H9 (cell line): ENCODE data around the gene PRSS38. TPM values are rescaled to one million over a fixed set of nuclear protein-coding genes. Genes with fewer than 3 reads are reported as not detected.
A peak's percentile ranks its signal among the peaks of the same experiment; 100 is the strongest.

Source experiments
- DNase-seq: peaks from one replicate; pipeline ENCODE4 v3.0.0-alpha.2; 2017
- H2AFZ ChIP-seq: one replicate; pipeline ENCODE4 v1.6.1; 2013; ENCODE audit warnings: mild to moderate bottlenecking, low read length, control low read depth, moderate library complexity
- H2AK5ac ChIP-seq: 2 replicates; pipeline ENCODE4 v1.6.1; 2013; ENCODE audit warnings: low read length, control low read depth, mixed read lengths; ENCODE audit not compliant: insufficient read length
- H2BK120ac ChIP-seq: one replicate; pipeline ENCODE4 v1.6.1; 2013; ENCODE audit warnings: low read depth, mild to moderate bottlenecking, low read length, control low read depth, inconsistent platforms; ENCODE audit not compliant: poor library complexity, severe bottlenecking
- H2BK12ac ChIP-seq: 2 replicates; pipeline ENCODE4 v1.6.1; 2013; ENCODE audit warnings: low read length, control low read depth, mixed read lengths, low read depth; ENCODE audit not compliant: insufficient read length
- H2BK15ac ChIP-seq: 2 replicates; pipeline ENCODE4 v1.6.1; 2013; ENCODE audit warnings: low read depth, low read length, control low read depth
- H2BK20ac ChIP-seq: one replicate; pipeline ENCODE4 v1.6.1; 2013; ENCODE audit warnings: low read depth, mild to moderate bottlenecking, low read length, control low read depth, inconsistent platforms; ENCODE audit not compliant: poor library complexity, severe bottlenecking
- H2BK5ac ChIP-seq: 2 replicates; pipeline ENCODE4 v1.6.1; 2013; ENCODE audit warnings: low read length, control low read depth, mixed read lengths; ENCODE audit not compliant: insufficient read length
- H3K14ac ChIP-seq: 2 replicates; pipeline ENCODE4 v1.6.1; 2013; ENCODE audit warnings: low read length, control low read depth; ENCODE audit not compliant: insufficient read depth
- H3K18ac ChIP-seq: 2 replicates; pipeline ENCODE4 v1.6.1; 2013; ENCODE audit warnings: low read depth, mild to moderate bottlenecking, mixed read lengths, low read length, control low read depth; ENCODE audit not compliant: insufficient read length
- H3K23ac ChIP-seq: 2 replicates; pipeline ENCODE4 v1.6.1; 2013; ENCODE audit warnings: low read length, control low read depth, mixed read lengths, low read depth; ENCODE audit not compliant: insufficient read length
- H3K23me2 ChIP-seq: 2 replicates; pipeline ENCODE4 v1.6.1; 2013; ENCODE audit warnings: low read depth, mild to moderate bottlenecking, mixed read lengths, low read length, control low read depth; ENCODE audit not compliant: insufficient read length, poor library complexity, severe bottlenecking
- H3K27ac ChIP-seq: 2 replicates; pipeline ENCODE4 v1.5.1; 2013; ENCODE audit warnings: low read length, control low read depth, mixed read lengths, low read depth; ENCODE audit not compliant: insufficient read length
- H3K27me3 ChIP-seq: 2 replicates; pipeline ENCODE4 v1.6.1; 2013; ENCODE audit warnings: low read length, control low read depth, inconsistent platforms; ENCODE audit not compliant: insufficient read depth
- H3K4ac ChIP-seq: 2 replicates; pipeline ENCODE4 v1.6.1; 2013; ENCODE audit warnings: low read depth, mild to moderate bottlenecking, control low read depth, inconsistent platforms, low read length, moderate library complexity
- H3K4me1 ChIP-seq: 2 replicates; pipeline ENCODE4 v1.6.1; 2013; ENCODE audit warnings: low read length, control low read depth, inconsistent platforms; ENCODE audit not compliant: insufficient read depth
- H3K4me2 ChIP-seq: 2 replicates; pipeline ENCODE4 v1.6.1; 2013; ENCODE audit warnings: low read length, control low read depth, mixed read lengths; ENCODE audit not compliant: insufficient read length, insufficient read depth
- H3K56ac ChIP-seq: 2 replicates; pipeline ENCODE4 v1.6.1; 2013; ENCODE audit warnings: low read depth, mild to moderate bottlenecking, mixed read lengths, low read length, control low read depth; ENCODE audit not compliant: insufficient read length
- H3K79me1 ChIP-seq: 2 replicates; pipeline ENCODE4 v1.6.1; 2013; ENCODE audit warnings: low read depth, mild to moderate bottlenecking, moderate library complexity, low read length, control low read depth, inconsistent platforms; ENCODE audit not compliant: insufficient read depth, poor library complexity, severe bottlenecking
- H3K79me2 ChIP-seq: 2 replicates; pipeline ENCODE4 v1.6.1; 2013; ENCODE audit warnings: low read length, control low read depth, inconsistent platforms; ENCODE audit not compliant: insufficient read depth
- H3K9ac ChIP-seq: 2 replicates; pipeline ENCODE4 v1.6.1; 2013; ENCODE audit warnings: low read length, control low read depth, mixed read lengths; ENCODE audit not compliant: insufficient read length; ENCODE audit errors: extremely low read depth
- H3K9me3 ChIP-seq: one replicate; pipeline ENCODE4 v1.6.1; 2013; ENCODE audit warnings: low read depth, low read length, inconsistent platforms; ENCODE audit not compliant: control insufficient read depth
- H3T11ph ChIP-seq: one replicate; pipeline ENCODE4 v1.6.1; 2013; ENCODE audit warnings: mild to moderate bottlenecking, low read length, control low read depth, inconsistent platforms
- H4K20me1 ChIP-seq: one replicate; pipeline ENCODE4 v1.6.1; 2013; ENCODE audit not compliant: control insufficient read depth, insufficient read length, insufficient read depth
- H4K5ac ChIP-seq: 2 replicates; pipeline ENCODE4 v1.6.1; 2013; ENCODE audit warnings: low read depth, mild to moderate bottlenecking, mixed read lengths, low read length, control low read depth; ENCODE audit not compliant: insufficient read length
- H4K8ac ChIP-seq: replicated peaks from 2 replicates; pipeline ENCODE4 v1.6.1; 2013; ENCODE audit warnings: low read length, control low read depth, mixed read lengths, low read depth; ENCODE audit not compliant: insufficient read length
- H4K91ac ChIP-seq: 2 replicates; pipeline ENCODE4 v1.6.1; 2013; ENCODE audit warnings: low read depth, mild to moderate bottlenecking, moderate library complexity, mixed read lengths, low read length, control low read depth; ENCODE audit not compliant: insufficient read length
- H3K27ac Mint-ChIP-seq, 3 experiments: 2 replicates in 2 of 3; 3 replicates in 1 of 3; pipeline ENCODE4 v1.8.0; 2020 to 2021; ENCODE audit warnings: mixed read lengths in 3 of 3, mild to moderate bottlenecking in 1 of 3, moderate library complexity in 1 of 3
- H3K27me3 Mint-ChIP-seq: 2 replicates; pipeline ENCODE4 v1.8.0; 2021; ENCODE audit warnings: low read depth, mild to moderate bottlenecking, moderate library complexity, mixed read lengths
- H3K36me3 Mint-ChIP-seq, 3 experiments: 2 replicates in 2 of 3; 3 replicates in 1 of 3; pipeline ENCODE4 v1.8.0; 2020 to 2021; ENCODE audit warnings: low read depth in 3 of 3, mixed read lengths in 3 of 3; ENCODE audit not compliant: insufficient read depth in 1 of 3
- H3K4me1 Mint-ChIP-seq, 2 experiments: 2 replicates each; pipeline ENCODE4 v1.8.0; 2020; ENCODE audit warnings: mixed read lengths in 2 of 2
- H3K4me3 Mint-ChIP-seq, 2 experiments: 2 replicates in 1 of 2; 3 replicates in 1 of 2; pipeline ENCODE4 v1.8.0; 2020 to 2021; ENCODE audit warnings: mild to moderate bottlenecking in 2 of 2, mixed read lengths in 2 of 2, moderate library complexity in 1 of 2
- H3K9me3 Mint-ChIP-seq, 2 experiments: 2 replicates in 1 of 2; 3 replicates in 1 of 2; pipeline ENCODE4 v1.8.0; 2020; ENCODE audit warnings: mild to moderate bottlenecking in 2 of 2, mixed read lengths in 2 of 2, moderate library complexity in 1 of 2
- CTCF ChIP-seq: fragments of 200-600 bp; sonication (generic); conservative IDR thresholded peaks from 3 replicates; pipeline ENCODE4 v1.8.0; 2021; ENCODE audit warnings: antibody characterized with exemption, mild to moderate bottlenecking
- WGBS: extraction: QIAGEN DNeasy Blood & Tissue Kit; methylation state at CpG from one replicate; pipeline ENCODE4 v1.1.7; 2013; ENCODE audit warnings: missing lambda C conversion rate, low lambda C conversion rate, mixed read lengths; ENCODE audit not compliant: insufficient read length; ENCODE audit errors: extremely low coverage; 5-methylcytosine and 5-hydroxymethylcytosine counted together
- total RNA-seq: library from RNA; stranded (reverse); gene quantifications from 2 replicates; pipeline ENCODE4 v1.2.1, GENCODE V29; 2021

PRSS38 gene
- total RNA-seq, 1 experiment from 2014 or later = not detected

GRCh38 chr1:227779021-227779441 lies 36.4 kb upstream of the PRSS38 start:
- whole genome bisulfite sequencing = no CpG with 5 or more reads among the region's 10 CpGs
- H3K4me1 Mint-ChIP-seq = no peaks in the 10 kb centered on the region
- H3K4me2 ChIP-seq = no peak overlapping the region
- H4K5ac ChIP-seq = no peak overlapping the region
- H3K79me2 ChIP-seq = no peaks in the 10 kb centered on the region
- H3K56ac ChIP-seq = no peak overlapping the region
- H3K27me3 ChIP-seq = no peaks in the 10 kb centered on the region
- H2BK120ac ChIP-seq = no peak overlapping the region
- no peaks in the 10 kb centered on the region for H4K20me1 ChIP-seq
- peak; percentile 18 for DNase-seq
- no peak overlapping the region for H2BK5ac ChIP-seq
- H3K27ac Mint-ChIP-seq = no peak overlapping the region; a peak in 1 of 7 replicates
- no peaks in the 10 kb centered on the region for H3K23me2 ChIP-seq
- no peak overlapping the region; the same call in 1 of the 2 replicates for H3K14ac ChIP-seq
- no peak overlapping the region for H3K4ac ChIP-seq
- TF ChIP-seq CTCF = no peak
- no peaks in the 10 kb centered on the region for H3K27me3 Mint-ChIP-seq
- H3K23ac ChIP-seq = no peak overlapping the region
- no peak overlapping the region for H3K4me3 Mint-ChIP-seq
- H3K79me1 ChIP-seq = no peaks in the 10 kb centered on the region
- no peaks in the 10 kb centered on the region for H3K9me3 Mint-ChIP-seq
- no peak overlapping the region for H2AK5ac ChIP-seq
- no peak overlapping the region for H4K91ac ChIP-seq
- H2AFZ ChIP-seq = no peak overlapping the region
- no peaks in the 10 kb centered on the region for H3K9me3 ChIP-seq
- H3K18ac ChIP-seq = peak overlapping the region; percentile 22
- no peaks in the 10 kb centered on the region for H3K4me1 ChIP-seq
- no peak overlapping the region for H4K8ac ChIP-seq
- no peak overlapping the region for H3T11ph ChIP-seq
- H2BK15ac ChIP-seq = no peak overlapping the region
- no peak overlapping the region for H3K27ac ChIP-seq
- no peak overlapping the region for H3K9ac ChIP-seq
- peaks cover 2 to 20% (median 15%) of the 10 kb centered on the region in 3 experiments; a peak in 5 of 7 replicates for H3K36me3 Mint-ChIP-seq
- H2BK12ac ChIP-seq = no peak overlapping the region
- H2BK20ac ChIP-seq = no peak overlapping the region
